ENCODE results near the gene NANS. TPM values are rescaled to one million over a fixed set of nuclear protein-coding genes. Genes with fewer than 3 reads are reported as not detected.

NANS gene
- total RNA-seq, 1 experiment from 2014 or later = 48.9 TPM

DNA sequence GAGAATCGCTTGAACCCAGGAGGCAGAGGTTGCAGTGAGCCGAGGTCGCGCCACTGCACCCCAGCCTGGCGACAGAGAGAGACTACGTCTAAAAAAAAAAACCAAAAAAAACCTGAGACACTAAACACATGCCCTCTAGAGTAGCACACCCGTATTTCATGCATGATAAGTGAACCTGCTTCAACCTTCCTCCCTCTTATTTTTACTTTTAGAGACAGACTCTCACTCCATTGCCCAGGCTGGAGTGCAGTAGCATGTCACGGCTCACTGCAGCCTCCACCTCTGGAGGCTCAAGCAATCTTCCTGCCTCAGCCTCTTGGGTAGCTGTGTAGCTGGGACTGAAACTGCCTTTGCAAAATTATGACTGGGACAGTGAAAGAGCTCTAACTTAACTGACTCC, 17.6 kb upstream of the NANS start:
- ChIA-PET RAD21 (ENCODE audit: low non-redundant PET in 1 of 2, low total read pairs in 2 of 2, uncharacterized antibody in 2 of 2, unreplicated experiment in 2 of 2) (no interaction called here), POLR2A (no interaction called here), CTCF (no interaction called here)
- DNase-seq (ENCODE audit: low read depth, low spot score) = no peak
- H3K36me3 ChIP-seq (ENCODE audit: control insufficient read depth in 1 of 2, insufficient read depth in 2 of 2, low read length in 2 of 2) = no peaks in the 10 kb centered on the region
- H3K9me3 ChIP-seq (ENCODE audit: control insufficient read depth in 1 of 2, insufficient read depth in 1 of 2, low read depth in 1 of 2, low read length in 2 of 2) = no peaks in the 10 kb centered on the region
- ATAC-seq = no peak
- no peak overlapping the region for H3K27ac ChIP-seq (ENCODE audit: low read depth, low read length)
- H3K79me2 ChIP-seq (ENCODE audit: insufficient read depth, low read length) = no peaks in the 10 kb centered on the region
- H3K9me2 ChIP-seq (ENCODE audit: insufficient read depth) = no peaks in the 10 kb centered on the region
- H3K9ac ChIP-seq (ENCODE audit: low read length) = no peak overlapping the region
- H3K27me3 ChIP-seq (ENCODE audit: insufficient read depth, low read length) = no peaks in the 10 kb centered on the region
- no peak overlapping the region for H3K4me3 ChIP-seq (replicated peaks in 1 of 2; ENCODE audit: low read depth in 1 of 2, low read length in 2 of 2)
- H3K4me1 ChIP-seq (ENCODE audit: control insufficient read depth in 1 of 2, insufficient read depth in 2 of 2, low read length in 2 of 2) = peaks cover 0 to 31% of the 10 kb centered on the region in 2 experiments; a peak in 2 of 4 replicates
- H2AFZ ChIP-seq (ENCODE audit: low read depth, low read length, poor library complexity, severe bottlenecking) = no peak overlapping the region
- no peak for TF ChIP-seq SIN3A (IDR thresholded peaks at IDR 0.05; ENCODE audit: low read depth)
- no peak for TF ChIP-seq RAD21 (IDR thresholded peaks at IDR 0.05; ENCODE audit: low read depth)
- TF ChIP-seq, protein P1, sequence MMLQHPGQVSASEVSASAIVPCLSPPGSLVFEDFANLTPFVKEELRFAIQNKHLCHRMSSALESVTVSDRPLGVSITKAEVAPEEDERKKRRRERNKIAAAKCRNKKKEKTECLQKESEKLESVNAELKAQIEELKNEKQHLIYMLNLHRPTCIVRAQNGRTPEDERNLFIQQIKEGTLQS (IDR thresholded peaks at IDR 0.05) = no peak
- no peak for TF ChIP-seq EZH2 (IDR thresholded peaks at IDR 0.05)
- TF ChIP-seq FOSL1 (IDR thresholded peaks at IDR 0.05; ENCODE audit: low read depth) = no peak
- intact Hi-C loops (cut with micrococcal nuclease) = no loop called here
- BruUV-seq (replicated peaks) = no TSS peak
- H3K4me2 ChIP-seq (ENCODE audit: low read length) = no peak overlapping the region
- no peaks in the 10 kb centered on the region for H4K20me1 ChIP-seq (ENCODE audit: insufficient read depth)

DNA sequence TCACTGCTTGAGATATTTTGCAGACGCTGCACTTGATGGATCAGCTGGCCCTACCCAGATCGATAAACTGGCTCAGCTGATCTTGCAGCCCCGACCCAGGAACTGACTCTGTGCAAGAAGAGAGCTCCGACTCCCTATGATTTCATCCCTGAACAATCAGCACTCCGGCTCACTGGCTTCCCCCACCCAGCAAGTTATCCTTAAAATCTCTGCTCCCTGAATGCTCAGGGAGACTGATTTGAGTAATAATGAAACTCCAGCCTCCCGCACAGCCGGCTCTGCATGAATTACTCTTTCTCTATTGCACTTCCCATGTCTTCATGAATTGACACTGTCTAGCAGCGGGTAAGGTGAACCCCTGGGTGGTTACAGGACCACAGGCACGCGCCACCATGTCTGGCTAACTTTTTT, 16.9 kb upstream of the NANS start:
- Histone ChIP-seq H3K9me2 (ENCODE audit: insufficient read depth) (no peaks in the 10 kb centered on the region), H3K9ac (ENCODE audit: low read length) (no peak overlapping the region), H3K27ac (ENCODE audit: low read depth, low read length) (no peak overlapping the region), H3K36me3 (ENCODE audit: control insufficient read depth in 1 of 2, insufficient read depth in 2 of 2, low read length in 2 of 2) (no peaks in the 10 kb centered on the region), H3K9me3 (ENCODE audit: control insufficient read depth in 1 of 2, insufficient read depth in 1 of 2, low read depth in 1 of 2, low read length in 2 of 2) (no peaks in the 10 kb centered on the region), H3K27me3 (ENCODE audit: insufficient read depth, low read length) (no peaks in the 10 kb centered on the region), H3K4me3 (replicated peaks in 1 of 2; ENCODE audit: low read depth in 1 of 2, low read length in 2 of 2) (no peak overlapping the region), H4K20me1 (ENCODE audit: insufficient read depth) (no peaks in the 10 kb centered on the region), H2AFZ (ENCODE audit: low read depth, low read length, poor library complexity, severe bottlenecking) (no peak overlapping the region), H3K4me2 (ENCODE audit: low read length) (no peak overlapping the region), H3K79me2 (ENCODE audit: insufficient read depth, low read length) (no peaks in the 10 kb centered on the region), H3K4me1 (ENCODE audit: control insufficient read depth in 1 of 2, insufficient read depth in 2 of 2, low read length in 2 of 2) (peaks cover 0 to 28% of the 10 kb centered on the region in 2 experiments; a peak in 2 of 4 replicates)
- intact Hi-C loops (cut with micrococcal nuclease) = no loop called here
- DNase-seq (ENCODE audit: low read depth, low spot score) = no peak
- ChIA-PET POLR2A (no interaction called here), CTCF (no interaction called here), RAD21 (ENCODE audit: low non-redundant PET in 1 of 2, low total read pairs in 2 of 2, uncharacterized antibody in 2 of 2, unreplicated experiment in 2 of 2) (no interaction called here)
- TF ChIP-seq ZFX (IDR thresholded peaks at IDR 0.05) = no peak
- no peak for TF ChIP-seq ZNF274 (IDR thresholded peaks at IDR 0.05; ENCODE audit: low read depth, low read length)
- no peak for TF ChIP-seq POLR2A (IDR thresholded peaks at IDR 0.05; ENCODE audit: borderline replicate concordance, extremely low read depth, insufficient read depth, insufficient read length)
- no peak for TF ChIP-seq YY1 (IDR thresholded peaks at IDR 0.05; ENCODE audit: extremely low read depth, insufficient replicate concordance, low read depth, low read length)
- TF ChIP-seq JUND (IDR thresholded peaks at IDR 0.05) = no peak
- no peak for TF ChIP-seq CBX3 (IDR thresholded peaks at IDR 0.05; ENCODE audit: low read depth)
- no peak for TF ChIP-seq RAD21 (IDR thresholded peaks at IDR 0.05; ENCODE audit: low read depth)
- TF ChIP-seq EZH2phosphoT487 (IDR thresholded peaks at IDR 0.05; ENCODE audit: borderline replicate concordance) = no peak
- TF ChIP-seq, protein P1 (IDR thresholded peaks at IDR 0.05) = no peak
- TF ChIP-seq EGR1 (IDR thresholded peaks at IDR 0.05; ENCODE audit: low read depth) = no peak
- no peak for ATAC-seq
- no TSS peak for BruUV-seq (replicated peaks)

Measured in HCT116 (cell line).